GM18870 (cell line): Measurements from ENCODE around the gene MAMDC4.
A peak's percentile ranks its signal among the peaks of the same experiment; 100 is the strongest.

ENCODE experiments used
- ATAC-seq: cut with Tn5 transposase; IDR thresholded peaks from one replicate; pipeline ENCODE4 v1.9.1; 2021; ENCODE audit warnings: moderate library complexity; ENCODE audit not compliant: unreplicated experiment

Gene MAMDC4

GRCh38 chr9:136848393-136849037 lies 3.6 kb upstream of the MAMDC4 start:
- ATAC-seq, result no peak

- ATAC-seq, result peak; percentile 81
These were observed 2.8 kb upstream of the MAMDC4 start, which contains the start of gene PHPT1 for GRCh38 chr9:136849038-136849959. PHPT1 (plus strand) TSS chr9:136849409; CDS start chr9:136849431, 22 bp downstream.

GRCh38 chr9:136849960-136850865 lies 1.9 kb upstream of the MAMDC4 start:
- no peak for ATAC-seq

- no peak for ATAC-seq
These were observed 1.0 kb upstream of the MAMDC4 start for GRCh38 chr9:136850866-136851775.

- ATAC-seq, result no peak
These were observed 784 bp downstream of the MAMDC4 start for GRCh38 chr9:136852664-136853595.

- no peak for ATAC-seq
These were observed 1.5 kb downstream of the MAMDC4 start for GRCh38 chr9:136853596-136854112.

GRCh38 chr9:136854113-136854841 lies 2.1 kb downstream of the MAMDC4 start:
- no peak for ATAC-seq

GRCh38 chr9:136854842-136855460 lies 2.8 kb downstream of the MAMDC4 start:
- ATAC-seq, result no peak

GRCh38 chr9:136855461-136856078 lies 3.4 kb downstream of the MAMDC4 start:
- no peak for ATAC-seq

GRCh38 chr9:136856079-136856476 lies 3.9 kb downstream of the MAMDC4 start:
- no peak for ATAC-seq

- no peak for ATAC-seq
These were observed 4.5 kb downstream of the MAMDC4 start for GRCh38 chr9:136856541-136857141.

- ATAC-seq, result no peak
These were observed 5.0 kb downstream of the MAMDC4 start for GRCh38 chr9:136857166-136857565.

GRCh38 chr9:136857581-136858412 lies 5.7 kb downstream of the MAMDC4 start:
- no peak for ATAC-seq

- ATAC-seq, result no peak
These were observed 6.3 kb downstream of the MAMDC4 start for GRCh38 chr9:136858452-136858843.

- no peak for ATAC-seq
These were observed 7.0 kb downstream of the MAMDC4 start for GRCh38 chr9:136858844-136859757.
